OCI-M1 (cell line): ENCODE measurements around the gene BMP15.
A peak's percentile ranks its signal among the peaks of the same experiment; 100 is the strongest.

Experiments
- DNase-seq: peaks from one replicate; lab custom pipeline; 2025; lab: John Stamatoyannopoulos, UW

BMP15 gene

GRCh38 chrX:50910685-50911176, at the start of gene BMP15:
TSS of gene BMP15 (plus strand) at chrX:50910735. CDS start at chrX:50910784, 49 bp downstream.
- DNase-seq = no peak

- DNase-seq = no peak
Measured at GRCh38 chrX:50863471-50863870, 47.1 kb upstream of the BMP15 start.

- DNase-seq = no peak
Measured at GRCh38 chrX:50865311-50865710, 45.2 kb upstream of the BMP15 start.

GRCh38 chrX:50871922-50872453, 38.5 kb upstream of the BMP15 start:
- DNase-seq = no peak

- DNase-seq = no peak
Measured at GRCh38 chrX:50874876-50875275, 35.7 kb upstream of the BMP15 start.

GRCh38 chrX:50876551-50876950, 34.0 kb upstream of the BMP15 start:
- no peak for DNase-seq

- DNase-seq = no peak
Measured at GRCh38 chrX:50877310-50877709, 33.2 kb upstream of the BMP15 start.

- no peak for DNase-seq
Measured at GRCh38 chrX:50881028-50881427, 29.5 kb upstream of the BMP15 start.

GRCh38 chrX:50888884-50889283, 21.7 kb upstream of the BMP15 start:
- no peak for DNase-seq

- no peak for DNase-seq
Measured at GRCh38 chrX:50889582-50889981, 21.0 kb upstream of the BMP15 start.

GRCh38 chrX:50893047-50893446, 17.5 kb upstream of the BMP15 start:
- DNase-seq = no peak

GRCh38 chrX:50893466-50893865, 17.1 kb upstream of the BMP15 start:
- DNase-seq = no peak

GRCh38 chrX:50905334-50905733, 5.2 kb upstream of the BMP15 start:
- DNase-seq = peak; percentile 15

- no peak for DNase-seq
Measured at GRCh38 chrX:50913520-50913919, 3.0 kb downstream of the BMP15 start.

- no peak for DNase-seq
Measured at GRCh38 chrX:50920132-50920531, 9.6 kb downstream of the BMP15 start.

- no peak for DNase-seq
Measured at GRCh38 chrX:50927127-50927526, 16.6 kb downstream of the BMP15 start.

- DNase-seq = no peak
Measured at GRCh38 chrX:50941638-50942037, 31.1 kb downstream of the BMP15 start.

GRCh38 chrX:50942471-50942870, 31.9 kb downstream of the BMP15 start:
- no peak for DNase-seq

- no peak for DNase-seq
Measured at GRCh38 chrX:50952406-50952805, 41.9 kb downstream of the BMP15 start.

- no peak for DNase-seq
Measured at GRCh38 chrX:50953832-50954231, 43.3 kb downstream of the BMP15 start.

GRCh38 chrX:50962156-50962555, 51.6 kb downstream of the BMP15 start:
- no peak for DNase-seq

- DNase-seq = no peak
Measured at GRCh38 chrX:50963842-50964241, 53.3 kb downstream of the BMP15 start.
